ENCODE measurements around the gene SACM1L.
A peak's percentile ranks its signal among the peaks of the same experiment; 100 is the strongest.

The SACM1L gene

GRCh38 chr3:45688882-45689786 lies at the start of gene SACM1L (continued):
- TF ChIP-seq ZNF561 (tag by site-specific recombination; IDR thresholded peaks at IDR 0.05; ENCODE audit: borderline replicate concordance): no peak
- no peak for TF ChIP-seq ZNF37A (tag by site-specific recombination; IDR thresholded peaks at IDR 0.05)

DNA sequence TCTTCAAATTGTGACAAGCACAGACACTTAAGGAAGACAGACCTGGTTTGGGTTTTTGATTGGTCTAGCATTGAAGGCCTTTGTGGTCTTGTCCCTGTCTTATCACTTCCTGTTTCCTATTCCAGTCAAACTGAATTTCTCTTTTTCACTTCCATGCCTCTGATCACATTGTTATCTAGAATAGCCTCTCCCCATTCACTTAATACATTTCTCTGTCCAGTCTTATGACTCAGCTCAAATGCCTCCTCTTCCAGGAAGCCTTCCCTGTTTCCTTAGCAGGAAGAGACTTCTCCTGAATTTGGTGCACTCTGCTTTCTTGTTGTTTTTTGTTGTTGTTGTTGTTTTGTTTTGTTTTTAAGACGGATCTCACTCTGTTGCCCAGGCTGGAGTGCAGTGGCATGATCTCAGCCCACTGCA lies 49.1 kb upstream of the SACM1L start:
- H3K4me1 ChIP-seq (ENCODE audit: control insufficient read depth, insufficient read depth, low read length): peaks cover 5% of the 10 kb centered on the region; the same call in 1 of the 2 replicates
- CTCF ChIA-PET: interaction anchor here (2.0 kb wide), 1 partner anchor 48 kb away, joined by 7 read pairs; no protein-coding TSS in a partner anchor

GRCh38 chr3:45640724-45641361 lies 48.4 kb upstream of the SACM1L start:
- ChIA-PET CTCF (interaction anchor here (1.8 kb wide), 1 partner anchor 16 kb away, joined by 7 read pairs; no protein-coding TSS in a partner anchor), POLR2A (no interaction called here)
- no peaks in the 10 kb centered on the region for H3K9me3 ChIP-seq (ENCODE audit: control insufficient read depth, insufficient read depth, low read depth, low read length)
- peaks cover 0 to 38% of the 10 kb centered on the region in 2 experiments; a peak in 1 of 3 replicates for H3K36me3 ChIP-seq (ENCODE audit: control insufficient read depth in 2 of 2, insufficient read depth in 1 of 2, low read length in 2 of 2)
- H3K4me3 ChIP-seq (ENCODE audit: low read depth, low read length): no peak overlapping the region
- peaks cover 5% of the 10 kb centered on the region; the same call in 1 of the 2 replicates for H3K4me1 ChIP-seq (ENCODE audit: control insufficient read depth, insufficient read depth, low read length)
- TF ChIP-seq ZNF37A (tag by site-specific recombination; IDR thresholded peaks at IDR 0.05) (no peak), ZNF621 (tag by site-specific recombination; IDR thresholded peaks at IDR 0.05) (no peak), ZNF341 (tag by site-specific recombination; IDR thresholded peaks at IDR 0.05; ENCODE audit: low read depth) (no peak), PRDM10 (tag by site-specific recombination; IDR thresholded peaks at IDR 0.05) (no peak), ZNF214 (tag by site-specific recombination; IDR thresholded peaks at IDR 0.05; ENCODE audit: borderline replicate concordance) (no peak), TCF7L2 (IDR thresholded peaks at IDR 0.05; ENCODE audit: borderline replicate concordance, low read depth, low read length) (no peak), ZNF837 (tag by site-specific recombination; IDR thresholded peaks at IDR 0.05) (no peak), ZNF610 (tag by site-specific recombination; IDR thresholded peaks at IDR 0.05; ENCODE audit: borderline replicate concordance) (no peak), ZNF223 (tag by site-specific recombination; IDR thresholded peaks at IDR 0.05) (no peak), ZFP3 (tag by site-specific recombination; IDR thresholded peaks at IDR 0.05; ENCODE audit: low read depth) (no peak), SP7 (tag by site-specific recombination; IDR thresholded peaks at IDR 0.05) (no peak), MEIS1 (CRISPR knock-in tag; IDR thresholded peaks at IDR 0.05; ENCODE audit: borderline replicate concordance) (no peak), HOXC10 (CRISPR knock-in tag; IDR thresholded peaks at IDR 0.05) (no peak), ZSCAN23 (tag by site-specific recombination; IDR thresholded peaks at IDR 0.05) (no peak)
- TF ChIP-seq, protein P1, sequence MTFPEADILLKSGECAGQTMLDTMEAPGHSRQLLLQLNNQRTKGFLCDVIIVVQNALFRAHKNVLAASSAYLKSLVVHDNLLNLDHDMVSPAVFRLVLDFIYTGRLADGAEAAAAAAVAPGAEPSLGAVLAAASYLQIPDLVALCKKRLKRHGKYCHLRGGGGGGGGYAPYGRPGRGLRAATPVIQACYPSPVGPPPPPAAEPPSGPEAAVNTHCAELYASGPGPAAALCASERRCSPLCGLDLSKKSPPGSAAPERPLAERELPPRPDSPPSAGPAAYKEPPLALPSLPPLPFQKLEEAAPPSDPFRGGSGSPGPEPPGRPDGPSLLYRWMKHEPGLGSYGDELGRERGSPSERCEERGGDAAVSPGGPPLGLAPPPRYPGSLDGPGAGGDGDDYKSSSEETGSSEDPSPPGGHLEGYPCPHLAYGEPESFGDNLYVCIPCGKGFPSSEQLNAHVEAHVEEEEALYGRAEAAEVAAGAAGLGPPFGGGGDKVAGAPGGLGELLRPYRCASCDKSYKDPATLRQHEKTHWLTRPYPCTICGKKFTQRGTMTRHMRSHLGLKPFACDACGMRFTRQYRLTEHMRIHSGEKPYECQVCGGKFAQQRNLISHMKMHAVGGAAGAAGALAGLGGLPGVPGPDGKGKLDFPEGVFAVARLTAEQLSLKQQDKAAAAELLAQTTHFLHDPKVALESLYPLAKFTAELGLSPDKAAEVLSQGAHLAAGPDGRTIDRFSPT (tag by site-specific recombination; IDR thresholded peaks at IDR 0.05): no peak
- TF ChIP-seq, protein P2, sequence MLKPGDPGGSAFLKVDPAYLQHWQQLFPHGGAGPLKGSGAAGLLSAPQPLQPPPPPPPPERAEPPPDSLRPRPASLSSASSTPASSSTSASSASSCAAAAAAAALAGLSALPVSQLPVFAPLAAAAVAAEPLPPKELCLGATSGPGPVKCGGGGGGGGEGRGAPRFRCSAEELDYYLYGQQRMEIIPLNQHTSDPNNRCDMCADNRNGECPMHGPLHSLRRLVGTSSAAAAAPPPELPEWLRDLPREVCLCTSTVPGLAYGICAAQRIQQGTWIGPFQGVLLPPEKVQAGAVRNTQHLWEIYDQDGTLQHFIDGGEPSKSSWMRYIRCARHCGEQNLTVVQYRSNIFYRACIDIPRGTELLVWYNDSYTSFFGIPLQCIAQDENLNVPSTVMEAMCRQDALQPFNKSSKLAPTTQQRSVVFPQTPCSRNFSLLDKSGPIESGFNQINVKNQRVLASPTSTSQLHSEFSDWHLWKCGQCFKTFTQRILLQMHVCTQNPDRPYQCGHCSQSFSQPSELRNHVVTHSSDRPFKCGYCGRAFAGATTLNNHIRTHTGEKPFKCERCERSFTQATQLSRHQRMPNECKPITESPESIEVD (tag by site-specific recombination; IDR thresholded peaks at IDR 0.05): no peak
- no peak overlapping the region for H3K27ac ChIP-seq (ENCODE audit: extremely low read depth, low read depth, low read length)

More for the DNA sequence above, 49.1 kb upstream of the SACM1L start:
- H3K4me3 ChIP-seq (ENCODE audit: low read depth, low read length): no peak overlapping the region
- peaks cover 0 to 40% of the 10 kb centered on the region in 2 experiments; a peak in 1 of 3 replicates for H3K36me3 ChIP-seq (ENCODE audit: control insufficient read depth in 2 of 2, insufficient read depth in 1 of 2, low read length in 2 of 2)
- no peaks in the 10 kb centered on the region for H3K9me3 ChIP-seq (ENCODE audit: control insufficient read depth, insufficient read depth, low read depth, low read length)
- POLR2A ChIA-PET: no interaction called here
- TF ChIP-seq ZBTB17 (tag by site-specific recombination; IDR thresholded peaks at IDR 0.05) (no peak), ZNF121 (tag by site-specific recombination; IDR thresholded peaks at IDR 0.05) (peak; percentile 37; the same call in 1 of the 2 replicates)
- no peak overlapping the region for H3K27ac ChIP-seq (ENCODE audit: extremely low read depth, low read depth, low read length)

Measured in HEK293 (cell line).